ENCODE data around the gene SPATA13.

SPATA13 gene

DNA sequence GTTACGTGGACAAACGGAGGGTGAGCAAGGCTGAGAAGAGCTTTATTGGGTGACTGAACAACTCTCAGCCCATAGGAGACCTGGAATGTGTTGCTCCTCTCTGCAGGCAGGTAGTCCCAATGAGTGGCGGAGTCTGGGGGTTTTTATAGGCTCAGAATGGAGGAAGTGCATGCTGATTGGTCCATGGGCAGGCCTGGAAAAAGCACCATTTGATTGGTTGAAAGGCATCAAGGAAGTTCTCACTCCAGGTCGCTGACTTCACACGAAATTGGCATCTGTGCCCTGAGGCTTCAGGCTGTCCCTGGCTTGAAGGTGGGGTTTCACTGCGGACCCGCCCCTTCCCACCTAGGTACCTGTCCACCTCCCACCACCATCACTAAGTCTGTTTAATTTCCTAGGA is 65.4 kb downstream of the SPATA13 start:
- no peak for DNase-seq

DNA sequence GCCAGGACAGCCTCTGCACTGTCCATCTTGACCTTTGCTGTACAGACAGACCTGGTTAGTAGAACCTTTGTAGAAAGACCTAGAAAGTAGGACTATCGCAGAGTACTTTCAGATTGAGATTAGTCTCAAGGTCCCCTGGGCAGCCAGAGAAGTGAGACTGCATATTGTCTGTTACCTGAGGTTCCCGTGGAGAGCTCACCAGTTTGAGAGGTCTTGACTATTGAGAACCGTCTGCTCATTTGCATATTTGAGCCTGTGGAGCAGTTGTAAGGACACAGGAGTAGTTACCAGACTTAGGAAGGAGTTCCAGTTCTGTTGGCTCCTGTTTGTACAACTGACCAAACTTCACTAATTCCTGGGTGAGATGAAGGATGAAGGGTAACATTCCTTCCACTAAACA is 66.2 kb downstream of the SPATA13 start:
- DNase-seq: no peak

DNA sequence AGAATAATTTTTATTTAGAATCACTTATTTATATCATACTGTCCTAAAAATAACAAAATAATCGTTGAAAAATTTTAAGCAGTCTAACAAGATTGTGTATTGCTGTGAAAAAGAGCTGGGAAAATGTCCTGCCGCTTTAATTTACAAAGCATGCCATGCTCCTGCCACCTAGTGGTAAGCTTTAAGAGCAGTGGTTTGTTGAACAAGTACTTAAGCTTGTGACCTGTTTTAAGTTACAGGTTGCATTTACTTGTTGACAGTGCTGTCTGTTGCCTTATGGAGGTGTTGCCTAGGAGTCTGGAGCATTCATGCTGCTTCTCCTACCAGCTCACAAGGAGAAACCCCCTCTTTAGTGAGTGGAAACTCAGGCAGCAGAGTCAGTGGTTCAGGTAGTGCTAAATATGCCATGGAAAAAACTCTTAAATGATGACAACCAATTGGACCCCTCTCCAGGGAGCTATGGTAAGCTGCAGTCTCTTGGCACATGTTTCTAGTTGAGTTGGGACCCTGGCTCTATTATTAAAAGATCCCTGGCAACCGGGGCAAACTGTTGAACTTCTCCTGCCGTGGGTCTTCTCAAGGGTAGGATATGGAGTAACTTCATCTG is 68.4 kb downstream of the SPATA13 start:
- peak; percentile 57 for DNase-seq

DNA sequence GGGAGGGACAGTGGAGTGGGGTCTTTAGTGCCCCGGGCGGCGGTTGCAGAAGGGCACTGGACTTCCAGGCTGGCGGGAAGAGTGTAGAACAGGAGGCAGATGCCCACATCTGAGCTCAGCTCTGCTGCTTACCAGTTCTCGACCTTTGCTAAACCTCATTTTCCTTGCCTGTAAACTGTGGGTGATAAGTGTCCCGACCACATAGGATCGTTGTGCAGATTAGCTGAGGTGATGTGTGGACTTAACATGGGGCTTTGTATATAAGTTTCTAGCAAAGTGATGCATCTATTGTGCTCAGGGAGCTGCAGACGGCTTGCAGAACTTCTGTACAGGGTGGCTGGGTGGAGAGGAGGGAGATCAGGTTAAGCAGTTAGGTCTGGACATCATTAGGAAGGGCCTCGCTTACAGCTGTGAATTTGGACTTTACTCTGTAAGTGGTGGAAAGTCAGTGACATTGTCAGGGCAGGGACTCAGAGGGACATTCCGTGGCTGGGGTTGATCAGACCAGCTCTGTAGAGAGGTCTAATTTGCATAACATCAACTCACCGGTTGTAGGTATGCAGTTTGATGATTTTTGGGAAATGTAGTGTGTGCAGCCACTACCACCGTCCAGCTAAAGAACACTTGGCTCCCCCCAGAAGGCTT is 70.0 kb downstream of the SPATA13 start:
- no peak for DNase-seq

DNA sequence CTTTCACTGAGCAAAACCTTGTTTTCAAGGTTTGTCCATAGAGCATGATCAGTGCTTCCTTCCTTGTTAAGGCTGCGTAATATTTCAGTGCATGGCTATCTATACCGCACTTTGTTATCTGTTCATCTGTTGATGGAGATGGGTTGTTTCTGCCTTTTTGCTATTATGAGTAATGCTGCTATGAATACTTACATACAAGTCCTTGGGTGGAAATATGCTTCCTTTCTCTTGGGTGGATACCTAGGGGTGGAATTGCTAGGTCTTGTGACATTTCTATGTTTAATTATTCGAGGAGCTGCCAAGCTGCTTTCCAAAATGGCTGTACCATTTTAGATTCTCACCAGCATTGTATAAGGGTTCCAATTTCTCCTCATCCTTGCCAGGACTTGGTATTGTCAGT is 70.9 kb downstream of the SPATA13 start:
- DNase-seq: no peak

DNA sequence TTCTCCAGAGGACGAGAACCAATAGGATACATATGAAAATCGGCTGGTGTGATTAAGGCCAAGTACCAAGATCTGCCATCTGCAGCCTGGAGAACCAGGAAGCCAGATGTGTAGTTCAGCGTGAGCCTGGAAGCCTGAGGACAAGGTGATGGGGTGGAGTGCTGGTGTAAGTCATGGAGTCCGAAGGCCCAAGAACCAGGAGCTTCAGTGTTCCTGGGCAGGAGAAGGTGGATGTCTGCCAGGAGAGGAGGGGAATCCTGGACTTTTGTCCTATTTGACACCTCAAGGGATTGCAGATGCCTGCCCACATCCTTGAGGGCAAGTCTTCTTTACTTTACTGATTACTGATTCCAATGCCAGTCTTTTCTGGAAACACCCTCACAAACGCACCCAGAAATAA is 71.5 kb downstream of the SPATA13 start:
- DNase-seq: no peak

DNA sequence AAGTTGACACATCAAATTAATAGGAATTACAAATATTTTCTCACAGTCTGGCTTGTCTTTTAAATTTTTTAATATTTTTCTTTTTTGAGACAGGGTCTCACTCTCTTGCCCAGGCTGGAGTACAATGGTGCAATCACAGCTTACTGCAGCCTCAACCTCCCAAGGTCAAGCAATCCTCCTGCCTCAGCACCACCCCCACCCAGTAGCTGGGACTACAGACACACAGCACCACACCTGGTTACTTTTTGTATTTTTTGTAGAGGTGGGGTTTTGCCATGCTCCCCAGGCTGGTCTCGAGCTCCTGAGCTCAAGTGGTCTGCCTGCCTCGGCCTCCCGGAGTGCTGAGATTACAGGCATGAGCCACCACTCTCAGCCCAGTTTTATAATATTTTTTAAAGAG is 72.0 kb downstream of the SPATA13 start:
- DNase-seq: no peak

DNA sequence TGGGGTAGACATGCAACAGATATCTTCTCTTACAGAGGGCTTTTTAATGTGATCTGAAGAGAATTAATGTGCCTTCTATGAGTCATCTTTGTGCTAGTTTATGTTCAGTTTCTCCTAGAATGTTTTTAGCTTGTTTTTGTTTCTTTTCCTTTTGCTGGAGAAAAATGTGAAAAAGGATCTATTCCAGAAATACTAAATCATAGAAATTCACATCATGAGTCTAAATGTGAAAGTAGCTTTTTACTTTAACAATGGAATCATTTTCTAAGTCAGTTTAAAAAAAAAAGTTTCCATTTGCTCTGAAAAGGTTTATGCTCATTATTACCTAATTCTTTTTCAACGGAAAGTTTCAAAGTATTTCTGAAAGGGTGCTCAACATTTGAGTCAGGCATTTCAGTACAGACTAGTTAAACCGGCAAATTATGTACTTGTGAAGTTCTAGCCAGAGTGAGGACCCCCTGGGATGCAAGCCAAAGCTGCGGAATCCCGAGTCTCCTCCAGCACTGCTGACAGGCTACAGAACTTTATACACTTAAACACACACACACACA is 72.9 kb downstream of the SPATA13 start:
- DNase-seq: peak; percentile 38

DNA sequence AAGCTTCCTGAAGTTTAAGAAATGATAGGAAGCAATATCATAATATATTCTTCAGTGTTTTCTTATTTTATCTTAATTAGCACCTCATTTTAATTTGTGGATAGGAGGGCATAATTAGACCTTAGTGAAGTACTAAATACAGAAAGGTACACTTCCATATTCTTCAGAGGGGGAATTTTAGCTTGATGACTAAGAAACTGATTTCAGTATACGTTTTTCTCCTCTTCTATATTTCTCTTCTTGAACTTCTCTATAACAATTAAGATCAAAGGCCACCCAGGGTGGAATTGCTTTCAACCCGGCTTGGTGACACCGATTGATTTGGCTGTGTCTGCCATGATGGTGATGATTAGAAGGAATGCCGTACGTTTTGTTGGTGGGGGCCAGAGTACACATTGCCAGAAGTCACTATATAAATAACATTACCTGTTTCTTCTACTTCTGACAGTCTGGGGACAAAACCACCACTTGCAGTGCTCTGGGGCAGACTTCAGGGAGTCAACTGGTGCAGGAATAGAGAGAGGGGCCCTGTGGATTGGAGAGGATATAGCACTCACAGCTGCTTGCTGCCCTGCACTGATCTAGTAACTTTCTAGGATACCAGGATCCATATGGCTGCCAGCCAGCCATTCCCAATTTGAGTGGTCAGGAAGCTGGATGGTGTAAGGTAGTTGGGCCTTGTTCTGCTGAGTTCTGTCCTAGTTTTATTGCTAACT is 73.8 kb downstream of the SPATA13 start:
- no peak for DNase-seq

DNA sequence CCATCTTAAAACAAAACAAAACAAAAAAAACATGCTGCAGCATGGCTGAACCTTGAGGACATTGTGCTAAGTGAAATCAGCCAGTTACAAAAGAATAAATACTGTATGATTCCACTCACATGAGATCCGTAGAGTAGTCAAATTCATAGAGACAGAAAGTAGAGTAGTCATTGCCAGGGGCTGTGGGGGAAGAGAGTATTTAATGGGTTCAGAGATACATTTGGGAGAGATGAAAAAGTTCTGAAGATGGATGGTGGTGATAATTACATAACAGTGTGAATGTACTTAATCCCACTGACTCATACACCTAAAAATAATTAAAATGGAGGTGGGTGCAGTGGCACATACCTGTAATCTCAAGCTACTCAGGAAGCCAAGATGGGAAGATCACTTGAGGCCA is 76.8 kb downstream of the SPATA13 start:
- DNase-seq: no peak

DNA sequence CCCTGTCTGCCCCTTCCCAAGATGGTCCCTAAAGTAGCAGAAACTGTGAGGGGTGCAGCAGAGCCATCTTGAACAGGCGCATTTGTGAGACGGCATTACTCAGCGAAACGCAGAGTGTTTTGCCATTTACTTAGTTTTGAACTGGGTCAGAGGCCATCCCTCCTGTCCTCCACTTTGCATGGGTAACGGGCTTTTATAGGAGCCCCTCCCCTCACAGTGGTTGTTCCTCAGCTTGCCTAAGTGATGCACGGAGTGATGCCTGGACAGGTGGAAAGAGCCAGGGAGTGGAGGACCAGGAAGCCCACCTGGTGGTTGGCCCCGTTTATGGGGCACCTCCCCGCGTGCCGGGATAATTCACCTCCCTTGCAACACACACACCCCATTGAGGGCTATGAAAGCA is 80.8 kb downstream of the SPATA13 start:
- DNase-seq: no peak

DNA sequence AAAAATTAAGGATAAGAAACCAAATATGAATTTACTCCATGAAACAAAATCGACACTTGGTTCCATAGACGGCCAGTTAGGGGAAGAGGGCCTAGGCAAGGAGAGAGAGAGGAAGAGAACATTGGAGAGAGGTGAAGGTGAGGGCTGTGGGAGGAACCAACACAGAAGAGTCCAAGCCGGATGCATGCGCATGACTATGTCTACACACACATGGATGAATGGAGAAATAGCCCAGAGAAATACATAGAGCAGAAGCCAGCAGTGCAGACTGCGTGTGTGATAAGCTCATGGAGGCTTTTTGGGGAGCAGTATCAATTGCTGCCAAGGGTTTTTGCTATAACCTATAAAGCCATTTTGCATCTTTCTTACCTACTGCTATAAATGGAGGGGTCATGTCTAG is 81.6 kb downstream of the SPATA13 start:
- no peak for DNase-seq

DNA sequence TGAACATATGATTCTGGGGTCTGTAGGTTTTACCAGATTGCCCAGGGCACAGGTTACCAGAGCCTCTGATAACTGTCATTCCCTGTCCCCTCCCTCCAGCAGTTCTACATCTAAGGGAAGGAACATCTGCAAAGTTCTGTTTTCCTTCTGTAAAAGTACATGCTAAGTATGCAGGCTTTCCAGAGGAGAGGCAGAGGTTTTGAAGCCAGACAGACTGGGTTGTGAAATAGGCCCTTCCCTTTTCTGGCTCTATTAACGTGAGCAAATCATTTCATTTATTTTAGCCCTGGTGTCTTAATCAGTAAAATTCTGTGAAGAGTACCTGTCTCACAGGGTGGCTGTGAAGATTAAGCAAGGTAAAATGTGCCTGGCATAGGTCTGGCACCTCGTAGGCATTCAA is 82.8 kb downstream of the SPATA13 start:
- no peak for DNase-seq

DNA sequence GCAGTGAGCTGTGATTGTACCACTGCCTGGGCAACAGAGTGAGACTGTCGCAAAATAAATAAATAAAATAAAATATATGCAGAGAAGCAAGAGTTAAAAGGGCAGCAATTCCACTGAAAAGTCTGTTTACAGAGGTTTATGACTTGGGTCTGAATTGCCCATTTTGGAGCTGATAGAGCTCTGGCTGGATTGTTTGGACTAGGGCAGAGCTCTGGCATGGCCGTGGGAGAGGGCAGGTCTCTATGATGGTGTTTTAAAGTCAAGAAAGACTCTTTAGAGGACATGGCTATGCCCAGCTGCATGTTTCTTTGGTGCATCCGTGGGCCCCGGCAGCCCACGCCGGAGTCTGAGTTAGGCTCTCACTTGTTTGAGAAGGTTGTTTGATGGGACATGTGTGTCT is 84.3 kb downstream of the SPATA13 start:
- DNase-seq: no peak

DNA sequence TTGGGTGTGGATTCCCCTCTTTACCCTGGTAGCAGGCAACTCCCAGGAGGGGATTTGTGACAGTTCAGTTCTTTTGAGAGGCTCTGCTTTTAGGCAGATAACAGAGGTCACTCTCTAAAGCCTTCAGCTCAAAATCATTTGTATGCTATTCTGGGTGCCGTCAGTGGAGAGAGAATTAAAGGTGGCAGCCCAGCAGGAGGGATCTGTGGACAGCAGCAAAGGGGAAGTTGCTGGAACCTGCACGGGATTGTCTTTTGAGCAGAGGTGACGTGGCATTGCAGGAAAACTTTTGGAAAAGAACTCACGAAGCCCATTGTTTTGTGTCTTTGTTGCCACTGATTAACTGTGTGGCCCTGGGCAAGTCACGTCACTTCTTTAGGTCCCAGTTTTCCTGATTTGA is 86.5 kb downstream of the SPATA13 start:
- no peak for DNase-seq

DNA sequence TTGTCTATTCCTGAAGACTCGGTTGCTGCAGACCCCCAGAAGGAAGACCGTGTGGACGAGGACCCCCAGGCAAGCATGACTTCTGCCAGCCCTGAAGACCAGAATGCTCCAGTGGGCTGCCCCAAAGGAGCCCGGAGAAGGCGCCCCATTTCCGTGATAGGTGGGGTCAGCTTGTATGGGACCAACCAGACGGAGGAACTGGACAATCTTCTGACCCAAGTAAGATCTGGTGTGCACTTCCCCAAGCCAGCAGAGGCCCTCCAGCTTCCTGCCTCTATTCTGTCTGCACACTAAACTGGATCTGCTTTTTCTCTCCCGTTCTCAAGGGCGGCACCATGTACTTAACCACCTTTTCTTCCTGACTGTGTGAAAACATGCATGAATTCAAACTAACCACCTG is 89.1 kb downstream of the SPATA13 start:
- no peak for DNase-seq

DNA sequence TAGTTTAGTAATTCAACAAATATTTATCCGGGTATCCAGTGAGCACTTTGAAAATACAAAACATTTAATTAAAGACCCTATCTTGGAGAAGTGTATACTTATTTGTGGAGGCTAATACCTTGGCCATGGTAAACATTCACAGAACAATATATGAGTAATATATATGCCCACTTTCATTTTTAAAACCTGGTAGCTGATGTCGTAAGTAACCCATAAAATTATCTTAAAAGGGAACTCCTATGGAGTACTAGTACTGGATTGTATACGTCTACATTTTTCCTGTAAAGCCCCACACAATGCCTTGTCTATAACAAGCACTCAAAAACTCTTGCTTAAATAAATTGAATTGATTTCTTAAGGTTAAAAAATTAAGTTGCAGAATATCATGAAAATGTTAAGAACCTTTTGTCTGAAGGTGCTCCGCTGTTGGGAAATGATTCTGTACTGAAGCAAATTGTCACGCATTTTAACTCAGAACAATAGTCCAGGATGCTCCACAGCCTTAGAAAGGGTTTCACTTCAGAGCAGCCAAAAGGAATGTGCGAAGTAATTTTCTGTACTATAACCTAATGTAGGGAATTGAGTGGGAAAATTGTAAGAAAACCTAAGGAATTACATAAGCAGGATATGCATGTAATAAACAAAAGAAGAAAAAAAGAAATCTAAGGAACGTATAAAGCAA is 90.0 kb downstream of the SPATA13 start:
- no peak for DNase-seq

DNA sequence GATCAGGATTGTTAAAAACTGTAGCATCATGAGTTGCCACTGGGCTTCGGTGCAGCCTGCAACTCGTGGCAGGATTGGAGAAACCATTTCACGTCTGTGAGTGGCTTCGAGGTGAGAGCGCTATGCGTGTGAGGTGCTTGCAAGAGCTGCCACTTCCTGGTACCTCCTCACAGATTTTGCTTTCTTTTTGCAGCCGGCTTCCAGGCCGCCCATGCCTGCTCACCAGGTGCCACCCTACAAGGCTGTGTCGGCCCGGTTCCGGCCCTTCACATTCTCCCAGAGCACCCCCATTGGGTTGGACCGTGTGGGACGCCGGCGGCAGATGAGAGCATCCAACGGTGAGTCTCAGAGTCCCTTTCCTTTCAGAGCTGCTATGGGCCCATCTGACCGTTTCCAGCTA is 91.0 kb downstream of the SPATA13 start:
- no peak for DNase-seq

DNA sequence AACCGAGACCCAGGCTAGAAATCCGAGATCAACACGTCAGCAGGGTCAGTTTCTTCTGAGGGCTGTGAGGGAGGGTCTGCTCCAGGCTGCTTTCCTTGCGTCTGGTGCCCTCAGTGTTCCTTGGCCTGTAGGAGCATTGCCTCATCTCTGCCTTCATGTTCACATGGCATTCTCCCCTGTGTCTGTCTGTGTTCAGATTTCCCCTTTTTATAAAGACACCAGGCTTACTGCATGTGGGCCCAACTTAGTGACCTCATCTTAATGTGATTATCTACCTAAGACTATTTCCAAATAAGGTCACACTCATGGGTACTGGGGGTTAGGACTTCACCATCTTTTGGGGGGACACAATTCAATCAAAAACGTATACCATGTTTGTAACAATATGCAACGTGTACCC is 91.6 kb downstream of the SPATA13 start:
- DNase-seq: no peak

DNA sequence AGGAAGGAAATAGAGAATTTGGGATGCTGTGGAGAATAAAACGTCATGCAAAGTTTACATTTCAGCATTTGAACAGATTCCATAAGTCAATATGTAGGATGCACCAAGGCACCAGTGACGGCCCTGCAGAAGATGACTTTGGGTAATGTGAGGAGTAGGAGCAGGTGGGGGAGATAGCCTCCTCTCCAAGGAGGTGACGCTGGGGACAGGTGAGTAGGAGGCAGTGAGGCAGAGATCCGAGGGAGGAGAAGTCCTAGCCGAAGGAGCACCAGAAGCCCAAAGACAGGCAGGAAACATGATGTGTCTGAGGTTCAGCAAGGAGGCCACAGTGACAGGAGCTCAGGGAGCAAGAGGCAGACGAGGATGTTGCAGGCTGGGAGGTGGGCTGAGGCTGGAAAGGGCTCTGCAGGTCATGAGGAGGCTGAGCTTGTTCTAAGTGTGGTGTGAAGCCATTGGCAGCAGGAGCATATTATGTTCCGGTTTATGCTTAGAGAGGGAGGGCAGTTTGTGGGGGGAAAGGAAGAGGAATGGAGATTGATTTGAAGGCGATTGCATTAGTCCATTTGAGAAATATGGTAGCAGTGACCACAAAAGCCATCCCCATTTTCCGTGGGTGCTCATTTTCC is 93.1 kb downstream of the SPATA13 start:
- DNase-seq: no peak

DNA sequence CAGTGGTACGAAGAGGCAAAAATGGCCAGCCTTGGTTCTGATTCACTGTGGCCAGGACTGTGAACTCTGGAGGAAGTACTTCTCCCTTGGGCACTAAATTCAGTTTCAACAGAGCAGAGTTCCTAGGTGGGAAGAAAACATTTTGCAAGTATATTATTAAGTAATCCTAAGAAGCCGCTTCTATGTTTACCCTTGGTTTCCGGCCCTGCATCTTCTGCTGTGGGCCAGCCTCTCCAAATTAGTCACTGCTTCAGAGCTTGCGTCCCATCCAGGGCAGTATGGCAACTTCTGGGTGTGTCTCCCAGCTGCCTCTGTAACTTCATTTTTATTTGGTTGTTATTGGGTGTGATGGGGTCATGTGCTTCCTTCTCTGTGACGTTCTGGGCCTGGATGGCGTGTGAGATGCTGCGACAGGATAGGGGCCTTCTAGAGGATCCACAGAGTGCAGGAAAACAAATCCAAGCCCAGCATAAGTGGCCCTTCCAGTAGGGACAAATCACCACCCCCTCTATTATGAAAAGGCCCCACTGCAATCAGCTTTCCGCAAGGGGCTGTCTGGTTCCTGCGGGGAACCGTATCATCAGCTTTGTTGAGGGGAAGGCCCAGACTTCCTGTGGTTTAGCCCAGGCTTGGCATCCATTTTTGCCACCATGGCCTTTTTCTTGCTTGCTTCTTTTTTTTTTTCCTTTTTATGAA is 93.8 kb downstream of the SPATA13 start:
- DNase-seq: peak; percentile 32

DNA sequence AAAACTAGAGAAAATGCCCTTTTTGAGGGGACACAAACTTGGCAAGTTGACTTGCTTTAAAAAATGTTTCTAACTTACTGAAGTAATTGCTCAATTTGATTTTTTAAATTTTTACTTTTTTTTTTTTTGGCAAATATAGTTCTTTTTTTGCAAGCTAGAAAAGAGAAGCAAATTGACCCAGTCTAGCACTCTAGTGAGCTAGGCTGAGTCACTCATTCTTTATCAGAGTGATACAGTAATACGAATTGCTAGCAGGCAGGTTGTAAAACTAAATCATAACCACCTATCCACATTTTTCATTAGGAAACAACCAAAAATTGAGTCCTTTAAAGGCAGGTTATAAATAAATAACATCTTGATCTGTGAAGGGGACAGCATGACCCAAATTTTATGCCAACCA is 97.0 kb downstream of the SPATA13 start:
- DNase-seq: no peak

DNA sequence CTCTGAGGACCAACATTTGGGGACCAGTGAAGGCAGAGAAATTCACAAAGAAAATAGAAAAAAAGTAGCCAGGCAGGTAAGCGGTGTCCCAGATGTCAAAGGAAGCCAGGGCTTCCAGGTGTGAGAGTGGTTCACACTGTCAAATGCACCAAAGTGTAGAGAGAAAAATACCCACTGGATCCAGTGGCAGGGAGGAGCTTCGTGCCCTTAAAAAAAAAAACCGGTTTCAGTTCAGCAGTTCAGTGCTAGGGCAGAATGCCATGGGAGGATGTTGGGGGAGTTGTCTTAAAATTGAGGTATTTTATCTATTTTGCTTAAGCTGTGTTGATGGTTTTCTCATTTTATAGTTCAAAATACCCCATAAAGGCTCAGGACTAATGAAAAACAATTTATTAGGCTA is 101.0 kb downstream of the SPATA13 start:
- no peak for DNase-seq
